ENCODE data around the gene NPEPL1. TPM values are rescaled to one million over a fixed set of nuclear protein-coding genes. Genes with fewer than 3 reads are reported as not detected.
"Not testable (repeated sequence)": the region's sequence is repeated elsewhere in the genome, so short reads cannot be mapped to it uniquely, and the experiment has no call there.

Gene NPEPL1
- polyA plus RNA-seq, 1 donor from 2014 or later: 6.9 TPM

- Mint-ChIP-seq H3K36me3 (no peaks in the 10 kb centered on the region), H3K9me3 (peaks cover 0 to 15% (median 4%) of the 10 kb centered on the region in 3 donors), H3K27ac (no peak overlapping the region), H3K4me1 (no peaks in the 10 kb centered on the region), H3K27me3 (peaks cover 11% of the 10 kb centered on the region), H3K4me3 (no peak overlapping the region)
Measured at GRCh38 chr20:58740356-58741308, 48.0 kb downstream of the NPEPL1 start.

- no peaks in the 10 kb centered on the region for H3K36me3 Mint-ChIP-seq
- H3K4me3 Mint-ChIP-seq: no peak overlapping the region
- peaks cover 11% of the 10 kb centered on the region for H3K27me3 Mint-ChIP-seq
- no peak overlapping the region for H3K27ac Mint-ChIP-seq
- H3K4me1 Mint-ChIP-seq: no peaks in the 10 kb centered on the region
- H3K9me3 Mint-ChIP-seq: peaks cover 0 to 15% (median 4%) of the 10 kb centered on the region in 3 donors
Measured at GRCh38 chr20:58741384-58741783, 48.8 kb downstream of the NPEPL1 start.

GRCh38 chr20:58742668-58743566 is 50.3 kb downstream of the NPEPL1 start:
- Mint-ChIP-seq H3K4me1 (no peaks in the 10 kb centered on the region), H3K4me3 (no peak overlapping the region), H3K27ac (no peak overlapping the region), H3K27me3 (peaks cover 11% of the 10 kb centered on the region), H3K36me3 (no peaks in the 10 kb centered on the region), H3K9me3 (peaks cover 0 to 15% (median 4%) of the 10 kb centered on the region in 3 donors)

DNA sequence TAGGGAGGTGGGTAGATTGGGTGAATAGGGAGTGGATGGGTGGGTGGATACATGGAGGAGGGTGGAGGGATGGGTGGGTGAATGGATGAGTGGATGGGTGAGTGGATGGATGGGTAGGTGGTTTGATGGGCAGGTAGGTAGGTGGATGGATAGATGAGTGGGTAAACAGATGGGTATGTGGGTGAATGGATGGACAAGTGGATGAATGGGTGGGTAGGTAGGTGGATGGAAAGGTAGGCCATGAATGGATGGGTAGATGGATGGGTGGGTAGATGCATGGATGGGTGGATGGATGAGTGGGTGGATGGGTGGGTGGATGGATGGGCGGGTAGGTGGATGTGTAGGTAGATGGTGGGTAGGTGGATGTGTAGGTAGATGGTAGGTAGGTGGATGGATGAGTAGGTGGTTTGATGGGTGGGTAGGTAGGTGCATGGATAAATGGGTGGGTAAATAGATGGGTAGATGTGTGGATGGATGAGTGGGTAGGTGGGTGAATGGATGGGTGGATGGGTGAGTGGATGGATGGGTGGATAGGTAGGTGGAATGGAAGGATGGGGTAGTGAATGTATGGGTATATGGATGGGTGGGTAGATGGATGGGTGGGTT is 51.4 kb downstream of the NPEPL1 start:
- H3K27me3 Mint-ChIP-seq: peaks cover 11% of the 10 kb centered on the region
- H3K36me3 Mint-ChIP-seq: no peaks in the 10 kb centered on the region
- no peak overlapping the region for H3K27ac Mint-ChIP-seq
- H3K9me3 Mint-ChIP-seq: peaks cover 0 to 8% (median 2%) of the 10 kb centered on the region in 3 donors
- no peak overlapping the region for H3K4me3 Mint-ChIP-seq
- no peaks in the 10 kb centered on the region for H3K4me1 Mint-ChIP-seq

- Mint-ChIP-seq H3K36me3 (no peaks in the 10 kb centered on the region), H3K4me3 (no peak overlapping the region), H3K4me1 (no peaks in the 10 kb centered on the region), H3K9me3 (peaks cover 0 to 3% (median 2%) of the 10 kb centered on the region in 3 donors), H3K27me3 (peaks cover 13% of the 10 kb centered on the region), H3K27ac (no peak overlapping the region)
Measured at GRCh38 chr20:58744836-58745235, 52.2 kb downstream of the NPEPL1 start.

GRCh38 chr20:58745391-58745790 is 52.8 kb downstream of the NPEPL1 start:
- no peaks in the 10 kb centered on the region for H3K4me1 Mint-ChIP-seq
- no peak overlapping the region for H3K4me3 Mint-ChIP-seq
- H3K9me3 Mint-ChIP-seq: no peaks in the 10 kb centered on the region
- peaks cover 17% of the 10 kb centered on the region for H3K27me3 Mint-ChIP-seq
- H3K27ac Mint-ChIP-seq: no peak overlapping the region
- H3K36me3 Mint-ChIP-seq: no peaks in the 10 kb centered on the region

DNA sequence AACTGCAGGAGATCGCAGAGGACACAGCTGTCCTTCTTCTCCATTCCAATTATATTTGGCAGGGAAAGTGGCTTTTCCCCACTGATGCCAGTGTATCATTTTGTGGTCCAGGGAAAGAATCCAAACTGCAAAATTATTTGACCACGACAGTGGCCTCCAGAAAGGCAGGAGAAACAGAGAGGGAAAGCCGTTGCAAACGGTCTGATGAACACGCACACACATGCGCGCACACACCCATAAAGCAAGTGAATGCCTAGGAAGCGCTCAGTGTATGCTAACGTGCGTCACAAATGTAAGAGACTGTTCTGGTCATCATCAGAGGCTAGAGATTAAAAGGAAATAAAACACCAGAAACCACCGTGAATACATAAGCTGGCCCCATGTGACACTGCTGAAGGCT is 54.0 kb downstream of the NPEPL1 start:
- no peak overlapping the region for H3K27ac Mint-ChIP-seq
- peaks cover 3% of the 10 kb centered on the region for H3K36me3 Mint-ChIP-seq
- peaks cover 21% of the 10 kb centered on the region for H3K27me3 Mint-ChIP-seq
- no peaks in the 10 kb centered on the region for H3K4me1 Mint-ChIP-seq
- H3K4me3 Mint-ChIP-seq: no peak overlapping the region
- no peaks in the 10 kb centered on the region for H3K9me3 Mint-ChIP-seq

DNA sequence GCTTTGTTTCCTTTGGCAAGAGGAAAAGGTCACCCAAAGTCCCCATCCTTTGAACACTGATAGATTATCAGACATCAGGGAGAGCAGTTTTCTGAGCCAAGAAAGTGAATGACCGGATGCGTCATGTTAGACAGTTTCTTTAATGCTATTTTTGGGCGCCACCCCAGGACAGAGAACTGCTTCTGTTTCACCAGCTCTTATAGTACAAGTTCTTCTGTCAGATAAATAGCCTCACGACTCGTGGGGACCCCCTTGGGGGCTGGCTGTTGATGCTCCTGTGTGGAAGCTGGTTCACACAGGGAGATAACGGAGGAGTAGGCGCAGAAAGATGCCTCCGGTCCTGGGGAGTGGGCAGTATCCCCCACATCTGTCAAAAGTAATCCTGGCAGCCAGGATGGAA is 54.6 kb downstream of the NPEPL1 start:
- H3K27me3 Mint-ChIP-seq: peaks cover 25% of the 10 kb centered on the region
- no peaks in the 10 kb centered on the region for H3K9me3 Mint-ChIP-seq
- H3K4me3 Mint-ChIP-seq: no peak overlapping the region
- peaks cover 3% of the 10 kb centered on the region for H3K36me3 Mint-ChIP-seq
- H3K27ac Mint-ChIP-seq: no peak overlapping the region
- no peaks in the 10 kb centered on the region for H3K4me1 Mint-ChIP-seq

DNA sequence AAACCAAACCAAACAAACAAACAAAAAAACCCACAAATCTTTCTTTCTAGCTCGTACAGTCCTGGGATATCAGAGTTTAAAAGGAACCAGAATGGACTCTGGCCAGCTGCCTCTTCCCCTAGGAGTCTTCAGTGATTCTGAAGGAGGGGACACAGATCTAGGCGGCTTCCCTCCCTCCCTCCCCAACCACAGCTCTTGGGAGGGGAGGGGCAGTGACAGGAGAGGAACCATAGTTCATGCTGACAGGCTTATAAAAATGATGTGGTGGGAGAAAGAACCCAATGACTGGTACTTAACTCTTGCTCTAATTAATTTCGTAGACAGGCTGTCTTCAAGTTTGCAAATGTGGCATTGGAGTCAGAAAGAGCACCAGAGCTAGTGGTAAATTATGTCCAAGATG is 56.0 kb downstream of the NPEPL1 start:
- H3K4me3 Mint-ChIP-seq: no peak overlapping the region
- H3K9me3 Mint-ChIP-seq: no peaks in the 10 kb centered on the region
- H3K36me3 Mint-ChIP-seq: peaks cover 3% of the 10 kb centered on the region
- no peak overlapping the region for H3K27ac Mint-ChIP-seq
- H3K27me3 Mint-ChIP-seq: peaks cover 20% of the 10 kb centered on the region
- H3K4me1 Mint-ChIP-seq: no peaks in the 10 kb centered on the region

GRCh38 chr20:58749098-58749769 is 56.6 kb downstream of the NPEPL1 start:
- Mint-ChIP-seq H3K4me3 (no peak overlapping the region), H3K4me1 (no peaks in the 10 kb centered on the region), H3K27me3 (peaks cover 20% of the 10 kb centered on the region), H3K9me3 (no peaks in the 10 kb centered on the region), H3K36me3 (peaks cover 3% of the 10 kb centered on the region), H3K27ac (no peak overlapping the region)

GRCh38 chr20:58749979-58750378 is 57.4 kb downstream of the NPEPL1 start:
- Mint-ChIP-seq H3K9me3 (no peaks in the 10 kb centered on the region), H3K27ac (no peak overlapping the region), H3K4me1 (no peaks in the 10 kb centered on the region), H3K36me3 (peaks cover 3% of the 10 kb centered on the region), H3K4me3 (no peak overlapping the region), H3K27me3 (peaks cover 21% of the 10 kb centered on the region)

DNA sequence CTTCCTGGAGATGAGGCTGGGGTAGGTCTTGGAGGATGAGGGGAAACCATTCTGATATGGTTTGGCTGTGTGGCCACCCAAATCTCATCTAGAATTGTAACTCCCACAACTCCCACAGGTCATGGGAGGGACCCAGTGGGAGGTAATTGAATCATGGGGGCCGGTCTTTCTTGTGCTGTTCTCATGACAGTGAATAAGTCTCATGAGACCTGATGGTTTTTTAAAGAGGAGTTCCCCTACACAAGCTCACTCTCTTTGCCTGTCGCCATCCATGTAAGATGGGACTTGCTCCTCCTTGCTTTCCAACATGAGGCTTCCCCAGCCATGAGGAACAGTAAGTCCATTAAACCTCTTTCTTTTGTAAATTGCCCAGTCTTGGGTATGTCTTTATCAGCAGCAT is 58.1 kb downstream of the NPEPL1 start:
- not testable (repeated sequence) for H3K9me3 Mint-ChIP-seq, H3K36me3 Mint-ChIP-seq, H3K27ac Mint-ChIP-seq, H3K4me1 Mint-ChIP-seq, H3K4me3 Mint-ChIP-seq
- peaks cover 18% of the 10 kb centered on the region for H3K27me3 Mint-ChIP-seq

DNA sequence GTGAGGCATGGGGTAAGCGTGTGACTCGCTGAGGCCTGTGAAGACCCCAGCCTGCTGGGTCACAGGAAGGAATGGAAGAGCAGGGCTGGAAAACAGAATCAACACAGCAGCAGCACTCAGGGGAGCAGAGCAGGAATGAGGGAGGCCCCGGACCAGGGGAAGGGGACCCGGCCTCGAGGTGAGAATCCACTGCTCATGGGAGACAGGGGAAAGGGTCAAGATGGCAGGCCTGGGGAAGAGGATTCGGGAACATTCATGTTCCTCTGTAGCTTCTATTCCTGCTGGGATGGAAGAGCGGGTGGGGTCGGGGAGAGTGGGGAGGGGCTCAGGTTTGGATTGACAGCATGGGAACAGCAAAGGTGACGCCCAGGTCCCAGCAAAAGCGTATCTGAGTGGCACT is 59.4 kb downstream of the NPEPL1 start:
- H3K4me1 Mint-ChIP-seq: no peaks in the 10 kb centered on the region
- H3K27me3 Mint-ChIP-seq: peaks cover 18% of the 10 kb centered on the region
- no peak overlapping the region for H3K4me3 Mint-ChIP-seq
- H3K27ac Mint-ChIP-seq: no peak overlapping the region
- H3K36me3 Mint-ChIP-seq: peaks cover 3% of the 10 kb centered on the region
- H3K9me3 Mint-ChIP-seq: no peaks in the 10 kb centered on the region

- peaks cover 3% of the 10 kb centered on the region for H3K36me3 Mint-ChIP-seq
- no peaks in the 10 kb centered on the region for H3K4me1 Mint-ChIP-seq
- no peaks in the 10 kb centered on the region for H3K9me3 Mint-ChIP-seq
- H3K27me3 Mint-ChIP-seq: peaks cover 18% of the 10 kb centered on the region
- H3K27ac Mint-ChIP-seq: no peak overlapping the region
- H3K4me3 Mint-ChIP-seq: no peak overlapping the region
Measured at GRCh38 chr20:58752565-58752964, 60.0 kb downstream of the NPEPL1 start.
